Astrocyte (in vitro differentiated cells and primary cell): Measurements from ENCODE around the gene LMO7. TPM values are rescaled to one million over a fixed set of nuclear protein-coding genes. Genes with fewer than 3 reads are reported as not detected.

Source experiments
- DNase-seq: peaks from one replicate; pipeline ENCODE4 v3.0.0-alpha.2; 2010; ENCODE audit warnings: low read depth
- FAIRE-seq: peaks from 2 replicates; lab custom pipeline; 2011; peaks lifted over from hg19 to GRCh38; lab: Jason Lieb, UNC
- H2AFZ ChIP-seq: 2 replicates; pipeline ENCODE4 v1.6.0; 2012; ENCODE audit warnings: low read depth, low read length, inconsistent platforms
- H3K27ac ChIP-seq: 2 replicates; pipeline ENCODE4 v1.5.1; 2011; ENCODE audit warnings: low read depth, low read length, inconsistent platforms
- H3K27me3 ChIP-seq: 2 replicates; pipeline ENCODE4 v1.6.0; 2011; ENCODE audit warnings: low read length, inconsistent platforms; ENCODE audit not compliant: insufficient read depth
- H3K36me3 ChIP-seq: 2 replicates; pipeline ENCODE4 v1.5.1; 2011; ENCODE audit warnings: low read length, inconsistent platforms; ENCODE audit not compliant: insufficient read depth
- H3K4me1 ChIP-seq: 2 replicates; pipeline ENCODE4 v1.5.1; 2011; ENCODE audit warnings: low read length, inconsistent platforms; ENCODE audit not compliant: insufficient read depth
- H3K4me2 ChIP-seq: 2 replicates; pipeline ENCODE4 v1.6.0; 2012; ENCODE audit warnings: low read length, inconsistent platforms
- H3K4me3 ChIP-seq: 2 replicates; pipeline ENCODE4 v1.5.1; 2011; ENCODE audit warnings: low read depth, mild to moderate bottlenecking, low read length, inconsistent platforms; ENCODE audit not compliant: insufficient read depth
- H3K79me2 ChIP-seq: 2 replicates; pipeline ENCODE4 v1.6.0; 2012; ENCODE audit warnings: mild to moderate bottlenecking, low read length, inconsistent platforms; ENCODE audit not compliant: insufficient read depth
- H3K9ac ChIP-seq: 2 replicates; pipeline ENCODE4 v1.6.0; 2012; ENCODE audit warnings: mild to moderate bottlenecking, low read length, inconsistent platforms
- H3K9me3 ChIP-seq: 2 replicates; pipeline ENCODE4 v1.5.1; 2012; ENCODE audit warnings: low read depth, mild to moderate bottlenecking, low read length, inconsistent platforms; ENCODE audit not compliant: insufficient read depth
- H4K20me1 ChIP-seq: 2 replicates; pipeline ENCODE4 v1.6.0; 2012; ENCODE audit warnings: low read length, inconsistent platforms; ENCODE audit not compliant: insufficient read depth
- H3K27ac Mint-ChIP-seq: one replicate; pipeline ENCODE4 v1.8.0; 2021; ENCODE audit warnings: mild to moderate bottlenecking, mixed read lengths; ENCODE audit not compliant: unreplicated experiment
- H3K27me3 Mint-ChIP-seq: one replicate; pipeline ENCODE4 v1.8.0; 2021; ENCODE audit warnings: low read depth, mixed read lengths; ENCODE audit not compliant: unreplicated experiment
- H3K36me3 Mint-ChIP-seq: one replicate; pipeline ENCODE4 v1.8.0; 2021; ENCODE audit warnings: low read depth, mixed read lengths; ENCODE audit not compliant: unreplicated experiment
- H3K4me1 Mint-ChIP-seq: one replicate; pipeline ENCODE4 v1.8.0; 2021; ENCODE audit warnings: low read depth, mixed read lengths; ENCODE audit not compliant: unreplicated experiment
- H3K4me3 Mint-ChIP-seq: one replicate; pipeline ENCODE4 v1.8.0; 2021; ENCODE audit warnings: mild to moderate bottlenecking, moderate library complexity, mixed read lengths; ENCODE audit not compliant: unreplicated experiment
- H3K9me3 Mint-ChIP-seq: one replicate; pipeline ENCODE4 v1.8.0; 2021; ENCODE audit warnings: mild to moderate bottlenecking, mixed read lengths; ENCODE audit not compliant: unreplicated experiment
- CTCF ChIP-seq: IDR thresholded peaks from 2 replicates; pipeline ENCODE4 v1.5.1; 2011; ENCODE audit warnings: low read depth, mild to moderate bottlenecking, inconsistent platforms, low read length, moderate library complexity; ENCODE audit not compliant: insufficient read depth
- EZH2 ChIP-seq: IDR thresholded peaks from 2 replicates; pipeline ENCODE4 v1.6.1; 2012; ENCODE audit warnings: mild to moderate bottlenecking, low read length, inconsistent platforms; ENCODE audit not compliant: insufficient read depth
- total RNA-seq: library from RNA; stranded (reverse); gene quantifications from 2 replicates; pipeline ENCODE4 v1.2.1, GENCODE V29; 2021

The LMO7 gene
- total RNA-seq, 1 donor from 2014 or later: 52.2 TPM

- Histone ChIP-seq H3K9me3 (no peaks in the 10 kb centered on the region), H3K79me2 (no peaks in the 10 kb centered on the region), H3K4me2 (no peak overlapping the region), H3K27me3 (no peaks in the 10 kb centered on the region), H3K9ac (no peak overlapping the region), H3K36me3 (peaks cover 5% of the 10 kb centered on the region), H4K20me1 (no peaks in the 10 kb centered on the region), H2AFZ (no peak overlapping the region), H3K4me3 (no peak overlapping the region), H3K4me1 (no peaks in the 10 kb centered on the region), H3K27ac (no peak overlapping the region)
- Mint-ChIP-seq H3K27me3 (no peaks in the 10 kb centered on the region), H3K4me3 (no peak overlapping the region), H3K27ac (no peak overlapping the region), H3K36me3 (peaks cover 14% of the 10 kb centered on the region), H3K4me1 (no peaks in the 10 kb centered on the region), H3K9me3 (peaks cover 1% of the 10 kb centered on the region)
- no peak for DNase-seq
- TF ChIP-seq CTCF (no peak), EZH2 (no peak)
- no peak for FAIRE-seq
Observed at GRCh38 chr13:75600371-75600770, 35.8 kb upstream of the LMO7 start.

GRCh38 chr13:75603038-75603437, 33.1 kb upstream of the LMO7 start:
- Histone ChIP-seq H3K9me3 (no peaks in the 10 kb centered on the region), H4K20me1 (no peaks in the 10 kb centered on the region), H3K27ac (no peak overlapping the region), H3K36me3 (peaks cover 10% of the 10 kb centered on the region), H3K27me3 (no peaks in the 10 kb centered on the region), H2AFZ (no peak overlapping the region), H3K4me2 (no peak overlapping the region), H3K9ac (no peak overlapping the region), H3K79me2 (no peaks in the 10 kb centered on the region), H3K4me1 (no peaks in the 10 kb centered on the region), H3K4me3 (no peak overlapping the region)
- Mint-ChIP-seq H3K4me3 (no peak overlapping the region), H3K9me3 (peaks cover 5% of the 10 kb centered on the region), H3K4me1 (no peaks in the 10 kb centered on the region), H3K36me3 (peaks cover 14% of the 10 kb centered on the region), H3K27me3 (no peaks in the 10 kb centered on the region), H3K27ac (no peak overlapping the region)
- DNase-seq (no peak), FAIRE-seq (no peak)
- no peak for TF ChIP-seq EZH2
- TF ChIP-seq CTCF: no peak

GRCh38 chr13:75607447-75607846, 28.7 kb upstream of the LMO7 start:
- no peak overlapping the region for H3K4me2 ChIP-seq
- FAIRE-seq: no peak
- peaks cover 3% of the 10 kb centered on the region for H3K9me3 Mint-ChIP-seq

More at GRCh38 chr13:75607447-75607846, 28.7 kb upstream of the LMO7 start:
- Histone ChIP-seq H3K27me3 (no peaks in the 10 kb centered on the region), H3K4me3 (no peak overlapping the region), H3K9ac (no peak overlapping the region), H3K4me1 (no peaks in the 10 kb centered on the region), H3K36me3 (peaks cover 5% of the 10 kb centered on the region), H3K9me3 (no peaks in the 10 kb centered on the region), H4K20me1 (no peaks in the 10 kb centered on the region), H3K79me2 (no peaks in the 10 kb centered on the region), H3K27ac (no peak overlapping the region), H2AFZ (no peak overlapping the region)
- H3K4me3 Mint-ChIP-seq: no peak overlapping the region
- no peaks in the 10 kb centered on the region for H3K27me3 Mint-ChIP-seq
- H3K27ac Mint-ChIP-seq: no peak overlapping the region
- TF ChIP-seq EZH2 (no peak), CTCF (no peak)
- no peaks in the 10 kb centered on the region for H3K4me1 Mint-ChIP-seq
- H3K36me3 Mint-ChIP-seq: peaks cover 6% of the 10 kb centered on the region
- DNase-seq: no peak
